OCI-LY7 (cell line): ENCODE measurements around the gene PSMD3. TPM values are rescaled to one million over a fixed set of nuclear protein-coding genes. Genes with fewer than 3 reads are reported as not detected.

Source experiments
- BruUV-seq: library from RNA; stranded (reverse); fragments of 400-500 nt; replicated peaks from 2 replicates; lab custom pipeline; 2021; lab: Mats Ljungman, UMichigan
- CTCF ChIA-PET: fragments of 300-600 bp; sonication (Branson Sonifier 250); formaldehyde crosslinking; loops from one replicate; lab custom pipeline; 2022; ENCODE audit warnings: antibody characterized with exemption; ENCODE audit not compliant: unreplicated experiment; lab: Charles Lee
- POLR2A ChIA-PET: fragments of 300-600 bp; sonication (Branson Sonifier 250); formaldehyde crosslinking; loops from one replicate; lab custom pipeline; 2022; ENCODE audit warnings: antibody characterized with exemption; lab: Charles Lee
- DNase-seq: peaks from one replicate; pipeline ENCODE4 v3.0.0-alpha.2; 2015; ENCODE audit warnings: low spot score
- H2AFZ ChIP-seq: fragments of 200-600 bp; sonication (generic), shearing (Covaris generic); 2 replicates; pipeline ENCODE4 v1.6.1; 2014; ENCODE audit warnings: mild to moderate bottlenecking, antibody characterized with exemption, low read length, moderate library complexity
- H3K27ac ChIP-seq: fragments of 200-600 bp; sonication (generic); 2 replicates; pipeline ENCODE4 v1.5.1; 2014; ENCODE audit warnings: mixed run types, low read depth, mild to moderate bottlenecking, moderate library complexity, low read length, inconsistent platforms; ENCODE audit not compliant: poor library complexity, severe bottlenecking
- H3K36me3 ChIP-seq: fragments of 200-600 bp; sonication (generic); 2 replicates; pipeline ENCODE4 v1.6.1; 2014; ENCODE audit warnings: mild to moderate bottlenecking, antibody characterized with exemption, low read length, moderate library complexity, mixed read lengths; ENCODE audit not compliant: insufficient read depth
- H3K4me1 ChIP-seq: fragments of 200-600 bp; sonication (generic); 2 replicates; pipeline ENCODE4 v1.5.1; 2014; ENCODE audit warnings: mild to moderate bottlenecking, low read length; ENCODE audit not compliant: insufficient read depth, poor library complexity, severe bottlenecking
- H3K4me2 ChIP-seq: fragments of 200-600 bp; sonication (generic); 2 replicates; pipeline ENCODE4 v1.6.1; 2014; ENCODE audit warnings: mild to moderate bottlenecking, low read length
- H3K4me3 ChIP-seq: fragments of 200-600 bp; sonication (generic); 2 replicates; pipeline ENCODE4 v1.5.1; 2014; ENCODE audit warnings: mild to moderate bottlenecking, low read depth, low read length; ENCODE audit not compliant: poor library complexity, severe bottlenecking
- H3K79me2 ChIP-seq: fragments of 200-600 bp; sonication (generic); 2 replicates; pipeline ENCODE4 v1.6.1; 2016; ENCODE audit warnings: low read depth, mild to moderate bottlenecking, low read length, moderate library complexity, mixed read lengths; ENCODE audit not compliant: insufficient read depth
- H3K9me2 ChIP-seq: fragments of 200-600 bp; sonication (generic); 2 replicates; pipeline ENCODE4 v1.6.1; 2016; ENCODE audit warnings: mild to moderate bottlenecking, low read length, mixed read lengths; ENCODE audit not compliant: insufficient read depth
- H3K9me3 ChIP-seq: fragments of 200-600 bp; sonication (generic); 2 replicates; pipeline ENCODE4 v1.6.1; 2014; ENCODE audit warnings: mild to moderate bottlenecking, mixed run types, low read length, mixed read lengths
- H4K20me1 ChIP-seq: fragments of 200-600 bp; sonication (generic); 2 replicates; pipeline ENCODE4 v1.6.1; 2014; ENCODE audit warnings: mild to moderate bottlenecking, antibody characterized with exemption, low read length, moderate library complexity, mixed read lengths; ENCODE audit not compliant: insufficient read depth
- CTCF ChIP-seq: fragments of 200-600 bp; sonication (generic); conservative IDR thresholded peaks from 2 replicates; pipeline ENCODE4 v1.5.1; 2014; ENCODE audit warnings: mild to moderate bottlenecking, antibody characterized with exemption, low read length, moderate library complexity, mixed read lengths
- EZH2phosphoT487 ChIP-seq: fragments of 200-600 bp; sonication (generic); IDR thresholded peaks from 2 replicates; pipeline ENCODE4 v1.6.1; 2018; ENCODE audit warnings: low read depth, borderline replicate concordance, mild to moderate bottlenecking, mixed run types, antibody characterized with exemption, low read length, moderate library complexity, mixed read lengths
- intact Hi-C: fragments of 100-400 bp; cut with micrococcal nuclease; formaldehyde crosslinking; loops from one replicate; pipeline ENCODE4 v1.10.0; 2022; ENCODE audit not compliant: unreplicated experiment
- total RNA-seq, 2 experiments: library from RNA; depleted of rRNA in 1 of 2; stranded (reverse); fragments of >200 nt in 1 of 2; shearing (Covaris generic) in 1 of 2; gene quantifications; 2 replicates each; pipeline ENCODE4 v1.2.3, GENCODE V29; 2014 to 2022

PSMD3 gene
- total RNA-seq, 2 experiments from 2014 or later: 149 to 150 TPM

GRCh38 chr17:40025559-40025958 is 45.0 kb downstream of the PSMD3 start:
- Histone ChIP-seq H3K27ac (no peak overlapping the region), H3K4me3 (no peak overlapping the region), H3K4me1 (no peaks in the 10 kb centered on the region), H3K79me2 (no peaks in the 10 kb centered on the region), H4K20me1 (no peaks in the 10 kb centered on the region), H3K36me3 (peaks cover 68% of the 10 kb centered on the region), H3K9me2 (no peaks in the 10 kb centered on the region), H2AFZ (no peak overlapping the region), H3K9me3 (no peaks in the 10 kb centered on the region), H3K4me2 (no peak overlapping the region)
- POLR2A ChIA-PET: interaction anchor here (0.5 to 0.6 kb wide), 3 partner anchors 41 to 236 kb away, joined by 4 to 11 read pairs (median 4); no protein-coding TSS in a partner anchor
- TF ChIP-seq CTCF (no peak), EZH2phosphoT487 (no peak)
- DNase-seq: no peak
- intact Hi-C loops: loop anchor here (5.0 kb wide), 1 partner anchor 52 kb away; no protein-coding TSS in a partner anchor
- CTCF ChIA-PET: interaction anchor here (1.3 kb wide), 1 partner anchor 15 kb away, joined by 3 read pairs; no protein-coding TSS in a partner anchor
- TSS peak; percentile 28 for BruUV-seq

GRCh38 chr17:40025991-40026815 is 45.6 kb downstream of the PSMD3 start:
- Histone ChIP-seq H3K4me1 (no peaks in the 10 kb centered on the region), H3K9me2 (no peaks in the 10 kb centered on the region), H3K4me3 (no peak overlapping the region), H3K36me3 (peaks cover 73% of the 10 kb centered on the region), H3K27ac (no peak overlapping the region), H3K79me2 (no peaks in the 10 kb centered on the region), H4K20me1 (no peaks in the 10 kb centered on the region), H3K9me3 (no peaks in the 10 kb centered on the region), H2AFZ (no peak overlapping the region), H3K4me2 (no peak overlapping the region)
- ChIA-PET CTCF (interaction anchor here (0.6 to 1.3 kb wide), 3 partner anchors 11 to 76 kb away, joined by 3 to 5 read pairs (median 3); no protein-coding TSS in a partner anchor), POLR2A (interaction anchor here (0.6 to 0.7 kb wide), 4 partner anchors 18 to 447 kb away, joined by 3 to 11 read pairs (median 3); no protein-coding TSS in a partner anchor)
- DNase-seq: no peak
- BruUV-seq: no TSS peak
- intact Hi-C loops: loop anchor here (5.0 kb wide), 1 partner anchor 51 kb away; no protein-coding TSS in a partner anchor
- TF ChIP-seq EZH2phosphoT487 (no peak), CTCF (no peak)
